ENCODE data around the gene DLGAP4. TPM values are rescaled to one million over a fixed set of nuclear protein-coding genes. Genes with fewer than 3 reads are reported as not detected.

Gene DLGAP4
- total and polyA plus RNA-seq, 2 of the 13 experiments (the other 11 are each of a cell fraction or from before 2014, with no cell fraction given): 15.2 to 26.7 TPM

DNA sequence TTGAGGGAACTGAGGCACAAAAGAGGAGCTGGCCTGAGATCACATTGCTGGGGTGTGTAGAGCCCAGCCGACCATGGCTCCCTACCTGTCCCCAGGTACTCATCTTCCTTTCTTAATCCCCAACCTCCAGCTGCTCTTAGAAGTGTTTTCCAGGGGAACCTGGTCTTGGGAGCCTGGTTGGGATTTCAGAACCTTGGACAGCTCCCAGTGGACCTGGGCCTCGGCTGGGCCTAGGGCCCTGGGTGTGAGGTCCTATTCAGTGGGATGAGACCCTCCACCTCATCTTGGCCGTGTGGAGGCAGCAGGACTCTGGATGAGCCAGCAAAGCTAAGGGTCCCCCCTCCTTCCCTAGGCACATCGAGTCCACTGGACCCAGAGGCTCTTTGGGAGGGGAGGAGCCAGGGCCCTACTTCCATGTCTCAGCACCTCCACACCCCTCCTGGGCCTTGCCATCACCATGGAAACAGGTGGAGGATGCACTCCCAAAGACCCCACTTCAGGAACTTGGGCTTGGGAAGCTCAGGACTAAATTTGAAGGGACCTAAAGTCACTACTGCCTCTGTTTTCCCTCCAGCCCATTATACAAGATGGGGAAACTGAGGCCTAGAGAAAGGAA is 38.5 kb downstream of the DLGAP4 start (continued):
- TF ChIP-seq HNF4A (CRISPR knock-in tag; IDR thresholded peaks at IDR 0.05): no peak
- no peak for TF ChIP-seq PAX8 (CRISPR knock-in tag; IDR thresholded peaks at IDR 0.05; ENCODE audit: borderline replicate concordance)
- TF ChIP-seq, protein P1, sequence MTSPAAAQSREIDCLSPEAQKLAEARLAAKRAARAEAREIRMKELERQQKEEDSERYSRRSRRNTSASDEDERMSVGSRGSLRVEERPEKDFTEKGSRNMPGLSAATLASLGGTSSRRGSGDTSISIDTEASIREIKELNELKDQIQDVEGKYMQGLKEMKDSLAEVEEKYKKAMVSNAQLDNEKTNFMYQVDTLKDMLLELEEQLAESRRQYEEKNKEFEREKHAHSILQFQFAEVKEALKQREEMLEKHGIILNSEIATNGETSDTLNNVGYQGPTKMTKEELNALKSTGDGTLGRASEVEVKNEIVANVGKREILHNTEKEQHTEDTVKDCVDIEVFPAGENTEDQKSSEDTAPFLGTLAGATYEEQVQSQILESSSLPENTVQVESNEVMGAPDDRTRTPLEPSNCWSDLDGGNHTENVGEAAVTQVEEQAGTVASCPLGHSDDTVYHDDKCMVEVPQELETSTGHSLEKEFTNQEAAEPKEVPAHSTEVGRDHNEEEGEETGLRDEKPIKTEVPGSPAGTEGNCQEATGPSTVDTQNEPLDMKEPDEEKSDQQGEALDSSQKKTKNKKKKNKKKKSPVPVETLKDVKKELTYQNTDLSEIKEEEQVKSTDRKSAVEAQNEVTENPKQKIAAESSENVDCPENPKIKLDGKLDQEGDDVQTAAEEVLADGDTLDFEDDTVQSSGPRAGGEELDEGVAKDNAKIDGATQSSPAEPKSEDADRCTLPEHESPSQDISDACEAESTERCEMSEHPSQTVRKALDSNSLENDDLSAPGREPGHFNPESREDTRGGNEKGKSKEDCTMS (CRISPR knock-in tag; conservative IDR thresholded peaks at IDR 0.05): peak; percentile 94; the same call in 1 of the 2 replicates
- peak in 1 of 2 experiments; percentile 96; a peak in 2 of 4 replicates for TF ChIP-seq KLF16 (CRISPR knock-in tag; IDR thresholded peaks at IDR 0.05)
- TF ChIP-seq, protein P2, sequence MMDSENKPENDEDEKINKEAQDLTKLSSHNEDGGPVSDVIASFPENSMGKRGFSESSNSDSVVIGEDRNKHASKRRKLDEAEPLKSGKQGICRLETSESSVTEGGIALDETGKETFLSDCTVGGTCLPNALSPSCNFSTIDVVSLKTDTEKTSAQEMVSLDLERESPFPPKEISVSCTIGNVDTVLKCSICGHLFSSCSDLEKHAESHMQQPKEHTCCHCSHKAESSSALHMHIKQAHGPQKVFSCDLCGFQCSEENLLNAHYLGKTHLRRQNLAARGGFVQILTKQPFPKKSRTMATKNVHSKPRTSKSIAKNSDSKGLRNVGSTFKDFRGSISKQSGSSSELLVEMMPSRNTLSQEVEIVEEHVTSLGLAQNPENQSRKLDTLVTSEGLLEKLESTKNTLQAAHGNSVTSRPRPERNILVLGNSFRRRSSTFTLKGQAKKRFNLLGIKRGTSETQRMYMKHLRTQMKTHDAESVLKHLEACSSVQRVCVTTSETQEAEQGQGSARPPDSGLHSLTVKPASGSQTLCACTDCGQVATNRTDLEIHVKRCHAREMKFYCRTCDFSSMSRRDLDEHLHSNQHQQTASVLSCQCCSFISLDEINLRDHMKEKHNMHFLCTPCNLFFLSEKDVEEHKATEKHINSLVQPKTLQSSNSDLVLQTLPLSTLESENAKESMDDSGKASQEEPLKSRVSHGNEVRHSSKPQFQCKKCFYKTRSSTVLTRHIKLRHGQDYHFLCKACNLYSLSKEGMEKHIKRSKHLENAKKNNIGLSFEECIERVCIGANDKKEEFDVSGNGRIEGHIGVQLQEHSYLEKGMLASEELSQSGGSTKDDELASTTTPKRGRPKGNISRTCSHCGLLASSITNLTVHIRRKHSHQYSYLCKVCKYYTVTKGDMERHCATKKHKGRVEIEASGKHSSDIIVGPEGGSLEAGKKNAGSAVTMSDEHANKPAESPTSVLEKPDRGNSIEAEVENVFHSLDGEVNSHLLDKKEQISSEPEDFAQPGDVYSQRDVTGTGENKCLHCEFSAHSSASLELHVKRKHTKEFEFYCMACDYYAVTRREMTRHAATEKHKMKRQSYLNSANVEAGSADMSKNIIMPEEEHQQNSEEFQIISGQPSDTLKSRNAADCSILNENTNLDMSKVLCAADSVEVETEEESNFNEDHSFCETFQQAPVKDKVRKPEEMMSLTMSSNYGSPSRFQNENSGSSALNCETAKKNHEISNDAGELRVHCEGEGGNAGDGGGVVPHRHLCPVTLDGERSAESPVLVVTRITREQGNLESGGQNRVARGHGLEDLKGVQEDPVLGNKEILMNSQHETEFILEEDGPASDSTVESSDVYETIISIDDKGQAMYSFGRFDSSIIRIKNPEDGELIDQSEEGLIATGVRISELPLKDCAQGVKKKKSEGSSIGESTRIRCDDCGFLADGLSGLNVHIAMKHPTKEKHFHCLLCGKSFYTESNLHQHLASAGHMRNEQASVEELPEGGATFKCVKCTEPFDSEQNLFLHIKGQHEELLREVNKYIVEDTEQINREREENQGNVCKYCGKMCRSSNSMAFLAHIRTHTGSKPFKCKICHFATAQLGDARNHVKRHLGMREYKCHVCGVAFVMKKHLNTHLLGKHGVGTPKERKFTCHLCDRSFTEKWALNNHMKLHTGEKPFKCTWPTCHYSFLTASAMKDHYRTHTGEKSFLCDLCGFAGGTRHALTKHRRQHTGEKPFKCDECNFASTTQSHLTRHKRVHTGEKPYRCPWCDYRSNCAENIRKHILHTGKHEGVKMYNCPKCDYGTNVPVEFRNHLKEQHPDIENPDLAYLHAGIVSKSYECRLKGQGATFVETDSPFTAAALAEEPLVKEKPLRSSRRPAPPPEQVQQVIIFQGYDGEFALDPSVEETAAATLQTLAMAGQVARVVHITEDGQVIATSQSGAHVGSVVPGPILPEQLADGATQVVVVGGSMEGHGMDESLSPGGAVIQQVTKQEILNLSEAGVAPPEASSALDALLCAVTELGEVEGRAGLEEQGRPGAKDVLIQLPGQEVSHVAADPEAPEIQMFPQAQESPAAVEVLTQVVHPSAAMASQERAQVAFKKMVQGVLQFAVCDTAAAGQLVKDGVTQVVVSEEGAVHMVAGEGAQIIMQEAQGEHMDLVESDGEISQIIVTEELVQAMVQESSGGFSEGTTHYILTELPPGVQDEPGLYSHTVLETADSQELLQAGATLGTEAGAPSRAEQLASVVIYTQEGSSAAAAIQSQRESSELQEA (CRISPR knock-in tag; IDR thresholded peaks at IDR 0.05; ENCODE audit: not compliant biosample characterization): peak; percentile 71
- peak; percentile 96; the same call in 1 of the 2 replicates for TF ChIP-seq ZNF891 (CRISPR knock-in tag; IDR thresholded peaks at IDR 0.05)
- TF ChIP-seq, protein P3, sequence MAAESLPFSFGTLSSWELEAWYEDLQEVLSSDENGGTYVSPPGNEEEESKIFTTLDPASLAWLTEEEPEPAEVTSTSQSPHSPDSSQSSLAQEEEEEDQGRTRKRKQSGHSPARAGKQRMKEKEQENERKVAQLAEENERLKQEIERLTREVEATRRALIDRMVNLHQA (CRISPR knock-in tag; IDR thresholded peaks at IDR 0.05): no peak
- TF ChIP-seq ZNF33A (CRISPR knock-in tag; IDR thresholded peaks at IDR 0.05; ENCODE audit: borderline replicate concordance): no peak
- TF ChIP-seq XRCC5 (optimal IDR thresholded peaks at IDR 0.05; ENCODE audit: low read length): peak; percentile 68
- TF ChIP-seq, protein P4, sequence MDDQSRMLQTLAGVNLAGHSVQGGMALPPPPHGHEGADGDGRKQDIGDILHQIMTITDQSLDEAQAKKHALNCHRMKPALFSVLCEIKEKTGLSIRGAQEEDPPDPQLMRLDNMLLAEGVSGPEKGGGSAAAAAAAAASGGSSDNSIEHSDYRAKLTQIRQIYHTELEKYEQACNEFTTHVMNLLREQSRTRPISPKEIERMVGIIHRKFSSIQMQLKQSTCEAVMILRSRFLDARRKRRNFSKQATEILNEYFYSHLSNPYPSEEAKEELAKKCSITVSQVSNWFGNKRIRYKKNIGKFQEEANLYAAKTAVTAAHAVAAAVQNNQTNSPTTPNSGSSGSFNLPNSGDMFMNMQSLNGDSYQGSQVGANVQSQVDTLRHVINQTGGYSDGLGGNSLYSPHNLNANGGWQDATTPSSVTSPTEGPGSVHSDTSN (CRISPR knock-in tag; IDR thresholded peaks at IDR 0.05; ENCODE audit: borderline replicate concordance): peak; percentile 90
- TF ChIP-seq, protein P5, sequence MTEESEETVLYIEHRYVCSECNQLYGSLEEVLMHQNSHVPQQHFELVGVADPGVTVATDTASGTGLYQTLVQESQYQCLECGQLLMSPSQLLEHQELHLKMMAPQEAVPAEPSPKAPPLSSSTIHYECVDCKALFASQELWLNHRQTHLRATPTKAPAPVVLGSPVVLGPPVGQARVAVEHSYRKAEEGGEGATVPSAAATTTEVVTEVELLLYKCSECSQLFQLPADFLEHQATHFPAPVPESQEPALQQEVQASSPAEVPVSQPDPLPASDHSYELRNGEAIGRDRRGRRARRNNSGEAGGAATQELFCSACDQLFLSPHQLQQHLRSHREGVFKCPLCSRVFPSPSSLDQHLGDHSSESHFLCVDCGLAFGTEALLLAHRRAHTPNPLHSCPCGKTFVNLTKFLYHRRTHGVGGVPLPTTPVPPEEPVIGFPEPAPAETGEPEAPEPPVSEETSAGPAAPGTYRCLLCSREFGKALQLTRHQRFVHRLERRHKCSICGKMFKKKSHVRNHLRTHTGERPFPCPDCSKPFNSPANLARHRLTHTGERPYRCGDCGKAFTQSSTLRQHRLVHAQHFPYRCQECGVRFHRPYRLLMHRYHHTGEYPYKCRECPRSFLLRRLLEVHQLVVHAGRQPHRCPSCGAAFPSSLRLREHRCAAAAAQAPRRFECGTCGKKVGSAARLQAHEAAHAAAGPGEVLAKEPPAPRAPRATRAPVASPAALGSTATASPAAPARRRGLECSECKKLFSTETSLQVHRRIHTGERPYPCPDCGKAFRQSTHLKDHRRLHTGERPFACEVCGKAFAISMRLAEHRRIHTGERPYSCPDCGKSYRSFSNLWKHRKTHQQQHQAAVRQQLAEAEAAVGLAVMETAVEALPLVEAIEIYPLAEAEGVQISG (CRISPR knock-in tag; IDR thresholded peaks at IDR 0.05): peak; percentile 76
- no peak; the same call in 1 of the 2 replicates for TF ChIP-seq ZFP1 (CRISPR knock-in tag; IDR thresholded peaks at IDR 0.05)

All from HepG2 (cell line).